ENCODE measurements around the gene TMEM37.

DNA sequence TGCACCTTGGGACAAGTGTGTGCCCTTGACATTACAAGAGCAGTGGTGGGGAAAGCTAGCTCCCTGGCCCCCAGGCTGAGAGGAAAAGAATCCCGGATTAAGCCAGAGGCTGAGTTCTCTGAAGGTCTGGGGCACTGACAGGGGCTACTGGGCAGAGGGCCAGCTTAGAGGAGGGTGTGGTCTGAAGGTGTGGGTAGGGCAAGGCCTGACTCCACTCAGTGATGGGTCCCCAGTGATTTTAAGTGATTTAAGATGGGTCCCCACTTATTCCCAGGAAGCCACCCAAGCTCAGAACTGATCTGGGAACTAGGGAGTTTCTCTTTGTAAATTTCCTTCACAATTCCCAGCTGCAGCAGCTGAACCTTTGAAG lies 8.8 kb downstream of the TMEM37 start:
- no peak for TF ChIP-seq TAF1 (IDR thresholded peaks at IDR 0.05; ENCODE audit: low read depth)
- TF ChIP-seq, protein P1, sequence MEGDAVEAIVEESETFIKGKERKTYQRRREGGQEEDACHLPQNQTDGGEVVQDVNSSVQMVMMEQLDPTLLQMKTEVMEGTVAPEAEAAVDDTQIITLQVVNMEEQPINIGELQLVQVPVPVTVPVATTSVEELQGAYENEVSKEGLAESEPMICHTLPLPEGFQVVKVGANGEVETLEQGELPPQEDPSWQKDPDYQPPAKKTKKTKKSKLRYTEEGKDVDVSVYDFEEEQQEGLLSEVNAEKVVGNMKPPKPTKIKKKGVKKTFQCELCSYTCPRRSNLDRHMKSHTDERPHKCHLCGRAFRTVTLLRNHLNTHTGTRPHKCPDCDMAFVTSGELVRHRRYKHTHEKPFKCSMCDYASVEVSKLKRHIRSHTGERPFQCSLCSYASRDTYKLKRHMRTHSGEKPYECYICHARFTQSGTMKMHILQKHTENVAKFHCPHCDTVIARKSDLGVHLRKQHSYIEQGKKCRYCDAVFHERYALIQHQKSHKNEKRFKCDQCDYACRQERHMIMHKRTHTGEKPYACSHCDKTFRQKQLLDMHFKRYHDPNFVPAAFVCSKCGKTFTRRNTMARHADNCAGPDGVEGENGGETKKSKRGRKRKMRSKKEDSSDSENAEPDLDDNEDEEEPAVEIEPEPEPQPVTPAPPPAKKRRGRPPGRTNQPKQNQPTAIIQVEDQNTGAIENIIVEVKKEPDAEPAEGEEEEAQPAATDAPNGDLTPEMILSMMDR (IDR thresholded peaks at IDR 0.05; ENCODE audit: poor library complexity, severe bottlenecking), result no peak
- TF ChIP-seq EZH2 (IDR thresholded peaks at IDR 0.05; ENCODE audit: borderline replicate concordance, insufficient read depth, low read length, poor library complexity, severe bottlenecking), result no peak
- TF ChIP-seq EP300 (conservative IDR thresholded peaks at IDR 0.05; ENCODE audit: poor library complexity, severe bottlenecking), result no peak
- TF ChIP-seq RAD21 (conservative IDR thresholded peaks at IDR 0.05), result no peak

All from neural cell (in vitro differentiated cells).